ENCODE results near the gene TGIF1.

- TF ChIP-seq CTCF (IDR thresholded peaks at IDR 0.05), result no peak
- no peak for TF ChIP-seq EZH2 (IDR thresholded peaks at IDR 0.05)
Measured at GRCh38 chr18:3482258-3482657, 32.3 kb downstream of the TGIF1 start.
